Nucleus accumbens (tissue), 56 donors: ENCODE data around the gene TMEM120A.

Experiments
- DNase-seq, 56 donors: peaks; one replicate each; lab custom pipeline; 2025; lab: John Stamatoyannopoulos, UW

The TMEM120A gene

DNA sequence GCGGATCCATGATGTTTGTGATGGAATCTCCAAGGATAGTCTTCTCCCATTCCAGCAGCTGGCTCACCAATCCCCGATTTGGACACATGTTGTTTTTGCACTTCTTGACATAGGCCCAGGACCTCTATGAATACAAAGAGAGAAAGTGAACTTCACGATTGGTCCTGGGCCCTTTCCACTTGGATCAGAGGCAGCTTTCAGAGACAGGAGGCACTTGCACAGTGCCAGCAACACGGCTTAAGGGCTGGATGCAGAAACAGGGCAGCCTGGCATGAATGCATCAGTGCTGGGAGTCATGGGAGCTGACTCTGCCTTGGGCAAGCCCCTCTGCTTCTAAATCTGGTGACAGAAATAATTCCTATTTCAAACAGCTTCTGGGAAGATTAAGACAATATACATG, 2.1 kb upstream of the TMEM120A start:
- DNase-seq = no peak

GRCh38 chr7:75995996-75996395, 1.6 kb upstream of the TMEM120A start:
- no peak for DNase-seq

DNA sequence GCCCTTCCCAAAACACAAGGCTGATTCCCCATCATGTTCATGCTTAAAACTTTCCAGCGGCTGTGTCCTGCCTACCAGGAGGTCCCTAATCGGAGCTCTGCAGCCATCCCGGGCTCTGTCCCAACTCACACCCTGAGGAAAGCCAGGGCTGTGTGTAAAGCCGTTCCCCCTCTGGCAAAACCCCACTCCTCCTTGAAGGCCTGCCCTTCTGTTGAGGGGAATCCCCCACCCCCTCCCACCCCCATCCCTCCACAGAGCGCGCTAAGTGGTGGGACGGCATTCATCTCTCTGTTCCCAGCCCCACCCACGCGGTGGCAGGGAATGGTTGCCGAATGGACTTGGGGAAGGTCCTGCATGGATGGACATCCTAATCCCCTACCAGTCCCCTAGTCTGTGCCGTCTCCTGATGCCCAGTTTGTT, 667 bp upstream of the TMEM120A start:
- no peak for DNase-seq

- peak in 44 of 56 donors; percentile 18 to 75 (median 52) for DNase-seq
These were observed 557 bp downstream of the TMEM120A start for GRCh38 chr7:75993689-75994387.

GRCh38 chr7:75992083-75992755, 2.2 kb downstream of the TMEM120A start:
- DNase-seq = no peak

DNA sequence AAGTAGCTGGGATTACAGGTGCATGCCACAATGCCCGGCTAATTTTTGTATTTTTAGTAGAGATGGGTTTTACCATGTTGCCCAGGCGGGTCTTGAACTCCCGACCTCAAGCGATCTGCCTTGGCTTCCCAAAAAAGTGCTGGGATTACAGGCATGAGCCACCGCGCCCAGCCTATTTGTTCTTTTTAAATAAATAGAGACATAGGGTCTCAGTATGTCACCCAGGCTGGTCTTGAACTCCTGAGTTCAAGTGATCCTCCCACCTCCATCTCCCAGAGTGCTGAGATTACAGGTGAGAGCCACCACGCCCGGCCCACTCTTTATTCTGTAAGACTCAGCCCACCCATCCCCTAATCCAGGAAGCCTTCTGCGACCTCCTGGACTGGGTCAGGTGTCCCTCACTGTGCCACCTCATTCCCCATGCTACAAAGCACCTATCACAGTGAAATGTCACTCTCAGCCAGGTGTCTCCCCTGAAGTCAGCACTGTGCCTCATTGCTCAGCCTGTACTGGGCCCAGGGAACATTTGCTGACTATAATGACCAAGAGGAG, 2.8 kb downstream of the TMEM120A start:
- no peak for DNase-seq

DNA sequence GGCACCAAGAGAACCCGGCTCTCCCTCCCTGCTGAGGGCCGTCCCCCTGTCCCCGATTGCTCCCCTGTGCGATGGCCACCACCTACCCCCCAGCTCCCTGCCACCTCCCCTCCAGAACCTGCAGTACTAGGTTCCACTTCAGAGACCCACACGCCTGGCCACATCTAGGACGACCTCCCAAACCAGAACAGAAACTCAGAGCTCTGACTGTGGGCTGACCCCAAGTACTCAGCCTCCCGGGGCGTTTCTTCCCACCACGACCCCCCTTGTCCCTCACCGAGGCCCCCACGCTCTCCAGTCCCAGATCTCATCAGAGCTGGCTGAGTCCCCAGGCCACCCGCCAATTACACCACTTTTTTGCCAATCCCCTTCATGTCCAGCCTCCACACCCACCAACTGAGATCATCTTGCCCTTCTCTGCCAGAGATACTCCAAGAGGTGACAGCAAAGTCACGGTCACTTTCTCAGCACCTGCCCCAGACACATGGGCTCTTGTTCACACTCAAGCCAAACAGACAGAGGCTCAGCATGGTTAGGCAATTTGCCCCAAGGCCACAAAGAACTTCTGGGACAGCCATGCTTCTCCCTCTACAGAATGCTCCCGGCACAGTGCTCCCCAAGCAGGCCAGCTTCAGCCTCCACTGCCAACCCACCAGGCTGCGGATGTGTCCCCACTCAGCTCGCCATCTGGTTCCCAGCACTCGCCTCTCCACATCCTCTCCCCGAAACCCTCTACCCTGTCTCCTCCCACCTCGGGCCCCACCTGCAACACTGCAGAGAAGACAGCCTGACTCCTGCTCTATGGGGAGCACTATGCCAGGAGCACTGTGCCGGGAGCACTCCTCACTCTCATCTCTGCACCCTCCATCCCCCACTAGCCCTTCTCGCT, 4.7 kb downstream of the TMEM120A start:
- DNase-seq = no peak

- DNase-seq = peak in 11 of 56 donors; percentile 13 to 53 (median 31)
These were observed 5.6 kb downstream of the TMEM120A start for GRCh38 chr7:75988568-75989499.

GRCh38 chr7:75987805-75988567, 6.4 kb downstream of the TMEM120A start:
- no peak for DNase-seq

- DNase-seq = no peak
These were observed 7.2 kb downstream of the TMEM120A start for GRCh38 chr7:75987026-75987804.

- DNase-seq = no peak
These were observed 8.1 kb downstream of the TMEM120A start for GRCh38 chr7:75986147-75986781.

DNA sequence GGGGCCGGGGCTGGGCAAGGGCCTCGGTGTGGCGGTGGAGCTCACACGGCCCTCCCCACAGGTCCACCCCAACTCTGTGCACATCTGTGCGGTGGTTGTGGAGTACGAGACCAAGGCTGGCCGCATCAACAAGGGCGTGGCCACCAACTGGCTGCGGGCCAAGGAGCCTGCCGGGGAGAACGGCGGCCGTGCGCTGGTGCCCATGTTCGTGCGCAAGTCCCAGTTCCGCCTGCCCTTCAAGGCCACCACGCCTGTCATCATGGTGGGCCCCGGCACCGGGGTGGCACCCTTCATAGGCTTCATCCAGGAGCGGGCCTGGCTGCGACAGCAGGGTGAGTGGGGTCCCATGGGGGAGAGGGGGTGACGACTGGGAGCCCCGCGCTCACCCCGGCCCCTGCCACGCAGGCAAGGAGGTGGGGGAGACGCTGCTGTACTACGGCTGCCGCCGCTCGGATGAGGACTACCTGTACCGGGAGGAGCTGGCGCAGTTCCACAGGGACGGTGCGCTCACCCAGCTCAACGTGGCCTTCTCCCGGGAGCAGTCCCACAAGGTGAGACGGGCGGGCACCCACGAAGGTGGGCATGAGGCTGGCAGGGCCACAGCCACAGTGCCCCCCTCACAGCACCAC, 8.8 kb downstream of the TMEM120A start:
- DNase-seq = no peak

DNA sequence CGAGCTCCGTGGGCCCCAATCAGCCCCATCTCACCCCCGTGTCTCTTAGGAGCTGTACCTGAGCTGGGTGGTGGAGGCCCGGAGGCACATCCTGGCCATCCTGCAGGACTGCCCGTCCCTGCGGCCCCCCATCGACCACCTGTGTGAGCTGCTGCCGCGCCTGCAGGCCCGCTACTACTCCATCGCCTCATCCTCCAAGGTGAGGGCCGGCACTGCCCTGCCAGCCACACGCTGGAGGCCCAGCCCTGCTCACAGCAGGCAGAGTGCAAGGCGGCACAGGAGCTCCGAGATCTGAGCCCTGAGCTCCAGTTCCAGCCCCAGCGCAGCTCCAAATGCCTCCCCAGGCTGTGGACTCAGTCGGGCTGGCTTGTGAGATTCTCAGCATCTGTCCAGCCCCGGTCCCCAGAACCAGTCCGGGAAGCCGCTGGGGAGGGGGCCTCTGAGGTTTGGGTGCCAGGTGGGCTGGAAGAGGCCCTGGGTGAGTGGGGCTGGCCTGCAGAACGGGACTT, 9.3 kb downstream of the TMEM120A start:
- DNase-seq = no peak

DNA sequence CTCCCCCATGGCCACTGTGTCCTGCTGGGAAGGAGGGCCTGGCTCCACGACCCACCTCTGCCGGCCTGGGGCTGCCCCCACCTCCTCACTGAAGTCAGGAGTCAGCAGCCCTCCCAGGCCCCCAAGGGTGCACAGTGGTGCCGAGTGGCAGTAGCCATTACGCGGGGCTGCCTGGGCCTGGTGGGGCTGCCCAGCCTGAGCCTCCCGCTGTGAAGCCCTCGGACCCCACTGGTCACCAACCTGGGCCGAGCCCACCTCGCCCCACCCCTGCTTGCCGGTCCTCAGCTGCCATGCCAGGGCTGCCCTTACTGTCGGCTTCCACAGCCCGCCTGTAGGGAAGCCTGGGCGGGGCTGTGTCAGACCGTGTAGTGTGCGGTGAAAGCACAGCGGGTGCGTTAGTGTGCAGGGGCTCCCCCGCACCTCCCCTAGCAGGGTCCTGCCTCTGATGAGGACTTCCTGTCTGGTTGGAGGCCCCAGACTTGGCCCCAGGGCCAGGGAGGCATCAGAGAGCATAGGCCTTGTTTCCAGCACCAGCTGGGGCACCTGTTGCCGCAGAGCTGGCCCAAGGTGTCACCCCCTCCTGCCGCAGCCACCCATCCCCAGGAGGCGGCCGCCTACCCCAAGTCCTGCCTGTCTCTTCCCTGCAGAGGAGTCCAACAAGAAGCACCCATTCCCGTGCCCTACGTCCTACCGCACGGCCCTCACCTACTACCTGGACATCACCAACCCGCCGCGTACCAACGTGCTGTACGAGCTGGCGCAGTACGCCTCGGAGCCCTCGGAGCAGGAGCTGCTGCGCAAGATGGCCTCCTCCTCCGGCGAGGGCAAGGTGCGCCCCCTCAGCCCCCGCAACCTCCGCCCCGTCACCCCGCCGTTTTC, 10.0 kb downstream of the TMEM120A start:
- no peak for DNase-seq

DNA sequence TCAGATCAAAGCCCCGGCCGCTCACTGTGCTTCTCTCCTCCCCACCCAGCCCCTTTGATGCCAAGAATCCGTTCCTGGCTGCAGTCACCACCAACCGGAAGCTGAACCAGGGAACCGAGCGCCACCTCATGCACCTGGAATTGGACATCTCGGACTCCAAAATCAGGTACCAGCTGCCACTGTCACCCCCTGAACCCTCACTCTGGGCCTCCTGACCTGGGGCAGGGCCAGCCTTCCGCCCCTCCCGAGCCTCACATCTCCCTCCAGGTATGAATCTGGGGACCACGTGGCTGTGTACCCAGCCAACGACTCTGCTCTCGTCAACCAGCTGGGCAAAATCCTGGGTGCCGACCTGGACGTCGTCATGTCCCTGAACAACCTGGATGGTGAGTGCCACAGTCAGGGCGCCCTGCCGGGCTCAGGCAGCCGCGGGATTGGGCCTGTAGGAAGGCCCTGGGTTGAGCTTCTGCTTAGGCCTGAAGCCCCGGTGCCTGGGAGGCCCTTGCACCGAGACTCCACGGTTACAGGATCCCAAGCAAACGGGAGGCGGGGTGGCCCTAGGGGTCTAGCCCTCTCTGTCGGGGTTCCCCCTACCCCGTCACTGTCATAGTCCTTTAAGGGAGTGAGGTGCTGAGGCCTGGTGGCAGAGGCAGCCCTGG, 10.8 kb downstream of the TMEM120A start:
- DNase-seq = no peak
